ENCODE data around the gene STK36. TPM values are rescaled to one million over a fixed set of nuclear protein-coding genes. Genes with fewer than 3 reads are reported as not detected.

Gene STK36
- total RNA-seq, 3 donors from 2014 or later, result 24.6 to 48.5 (median 35.1) TPM

DNA sequence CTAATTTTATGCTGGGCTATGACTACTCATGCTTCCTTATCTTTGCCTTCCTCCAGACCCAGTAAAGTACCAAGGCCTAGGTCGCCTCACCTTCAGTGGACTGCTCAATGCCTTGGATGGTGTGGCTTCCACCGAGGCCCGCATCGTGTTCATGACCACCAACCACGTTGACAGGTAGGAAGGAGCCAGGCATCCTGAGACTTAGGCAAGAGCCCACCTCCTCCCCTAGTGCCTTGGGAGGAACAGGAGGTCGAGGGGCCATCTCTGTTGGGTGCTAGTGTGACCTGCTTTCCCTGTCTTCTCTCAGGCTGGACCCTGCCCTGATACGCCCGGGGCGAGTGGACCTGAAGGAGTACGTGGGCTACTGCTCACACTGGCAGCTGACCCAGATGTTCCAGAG, 9.1 kb upstream of the STK36 start:
- TF ChIP-seq, protein P1, sequence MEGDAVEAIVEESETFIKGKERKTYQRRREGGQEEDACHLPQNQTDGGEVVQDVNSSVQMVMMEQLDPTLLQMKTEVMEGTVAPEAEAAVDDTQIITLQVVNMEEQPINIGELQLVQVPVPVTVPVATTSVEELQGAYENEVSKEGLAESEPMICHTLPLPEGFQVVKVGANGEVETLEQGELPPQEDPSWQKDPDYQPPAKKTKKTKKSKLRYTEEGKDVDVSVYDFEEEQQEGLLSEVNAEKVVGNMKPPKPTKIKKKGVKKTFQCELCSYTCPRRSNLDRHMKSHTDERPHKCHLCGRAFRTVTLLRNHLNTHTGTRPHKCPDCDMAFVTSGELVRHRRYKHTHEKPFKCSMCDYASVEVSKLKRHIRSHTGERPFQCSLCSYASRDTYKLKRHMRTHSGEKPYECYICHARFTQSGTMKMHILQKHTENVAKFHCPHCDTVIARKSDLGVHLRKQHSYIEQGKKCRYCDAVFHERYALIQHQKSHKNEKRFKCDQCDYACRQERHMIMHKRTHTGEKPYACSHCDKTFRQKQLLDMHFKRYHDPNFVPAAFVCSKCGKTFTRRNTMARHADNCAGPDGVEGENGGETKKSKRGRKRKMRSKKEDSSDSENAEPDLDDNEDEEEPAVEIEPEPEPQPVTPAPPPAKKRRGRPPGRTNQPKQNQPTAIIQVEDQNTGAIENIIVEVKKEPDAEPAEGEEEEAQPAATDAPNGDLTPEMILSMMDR (IDR thresholded peaks at IDR 0.05), result no peak
- Histone ChIP-seq H3K4me1 (ENCODE audit: low read depth) (peaks cover 3% of the 10 kb centered on the region), H3K9me3 (no peaks in the 10 kb centered on the region), H3K4me3 (no peak overlapping the region), H3K36me3 (ENCODE audit: low read depth) (peaks cover 20% of the 10 kb centered on the region)
- no peak for DNase-seq
- no peak for ATAC-seq
- intact Hi-C loops (cut with DNase I, micrococcal nuclease), result no loop called here

DNA sequence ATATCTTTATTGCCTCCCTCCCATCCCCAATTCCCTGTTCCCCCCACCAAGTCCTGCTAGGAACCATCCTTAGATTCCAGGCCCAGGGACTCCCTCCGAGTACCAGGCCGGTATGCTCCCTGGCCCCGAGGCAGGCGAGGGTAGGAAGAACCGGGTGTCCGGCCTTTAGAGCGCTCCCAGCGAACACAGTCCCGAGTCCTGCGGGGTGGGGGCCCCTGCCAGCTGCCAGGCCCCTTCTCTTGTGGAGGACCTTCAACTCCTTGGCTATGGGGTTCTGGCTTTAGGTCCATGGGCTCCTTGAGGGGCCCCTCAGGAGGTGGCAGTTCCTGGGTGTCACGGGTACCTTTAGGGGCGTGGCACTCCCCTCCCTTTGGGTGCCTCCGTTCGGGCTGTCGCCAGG, 8.0 kb upstream of the STK36 start:
- DNase-seq, result no peak
- Histone ChIP-seq H3K4me3 (no peak overlapping the region), H3K9me3 (no peaks in the 10 kb centered on the region), H3K4me1 (ENCODE audit: low read depth) (peaks cover 3% of the 10 kb centered on the region), H3K36me3 (ENCODE audit: low read depth) (peaks cover 20% of the 10 kb centered on the region)
- no peak for ATAC-seq
- intact Hi-C loops (cut with DNase I, micrococcal nuclease), result no loop called here
- TF ChIP-seq, protein P1 (IDR thresholded peaks at IDR 0.05), result no peak

DNA sequence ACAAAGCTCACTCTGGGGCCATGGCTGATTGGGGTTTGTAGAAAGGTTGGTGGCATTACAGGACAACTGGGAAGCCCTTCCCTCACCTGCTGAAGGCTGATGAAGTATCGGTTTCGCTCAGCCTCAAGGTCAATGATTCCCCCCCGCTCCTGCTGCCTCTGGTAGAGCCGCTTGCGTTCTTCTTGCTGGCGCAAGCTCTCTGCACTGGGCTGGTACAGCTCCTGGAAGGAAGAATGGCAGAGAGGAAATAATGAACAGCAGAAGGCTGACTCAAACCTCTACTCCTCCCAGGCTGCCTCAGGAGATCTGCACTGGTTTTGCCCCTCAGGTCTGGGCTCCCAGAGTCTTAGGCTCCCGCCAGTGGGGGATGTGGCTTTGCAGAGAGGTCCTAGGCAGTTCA, 7.2 kb upstream of the STK36 start:
- no peak overlapping the region for H3K4me3 ChIP-seq
- H3K36me3 ChIP-seq (ENCODE audit: low read depth), result peaks cover 20% of the 10 kb centered on the region
- DNase-seq, result no peak
- TF ChIP-seq, protein P1 (IDR thresholded peaks at IDR 0.05), result no peak
- H3K4me1 ChIP-seq (ENCODE audit: low read depth), result peaks cover 3% of the 10 kb centered on the region
- ATAC-seq, result no peak
- no peaks in the 10 kb centered on the region for H3K9me3 ChIP-seq
- intact Hi-C loops (cut with DNase I, micrococcal nuclease), result no loop called here

DNA sequence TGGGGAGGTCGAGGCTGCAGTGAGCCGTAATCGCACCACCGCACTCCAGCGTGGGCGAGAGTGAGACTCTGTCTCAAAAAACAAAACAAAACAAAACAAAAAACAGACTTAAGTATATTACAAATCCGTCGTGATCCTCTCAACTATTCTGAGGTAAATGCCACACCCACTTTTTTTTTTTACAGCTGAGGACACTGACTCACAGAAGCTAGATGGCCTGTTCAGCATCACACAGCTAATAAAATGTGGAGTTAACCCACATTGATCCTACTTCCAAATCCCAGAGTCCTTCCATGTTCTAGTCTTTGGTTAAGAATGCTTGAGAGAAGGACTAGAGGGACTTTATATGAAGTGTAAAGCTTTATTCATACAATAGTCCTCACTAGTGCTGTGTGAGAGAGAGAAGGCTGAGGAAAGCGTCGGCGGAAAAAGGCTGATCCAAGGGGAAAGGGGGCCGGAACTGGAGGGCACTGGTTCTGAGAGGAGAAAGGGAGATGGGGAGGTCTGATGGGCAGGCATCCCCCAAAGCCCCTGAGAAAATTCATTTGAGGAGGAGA, 711 bp upstream of the STK36 start:
- Histone ChIP-seq H3K4me3 (peak overlapping the region; percentile 63), H3K9me3 (no peaks in the 10 kb centered on the region), H3K4me1 (ENCODE audit: low read depth) (peaks cover 8% of the 10 kb centered on the region), H3K36me3 (ENCODE audit: low read depth) (no peaks in the 10 kb centered on the region)
- intact Hi-C loops (cut with DNase I, micrococcal nuclease), result no loop called here
- DNase-seq, result no peak
- ATAC-seq, result peak; percentile 63
- TF ChIP-seq, protein P1 (IDR thresholded peaks at IDR 0.05), result no peak

DNA sequence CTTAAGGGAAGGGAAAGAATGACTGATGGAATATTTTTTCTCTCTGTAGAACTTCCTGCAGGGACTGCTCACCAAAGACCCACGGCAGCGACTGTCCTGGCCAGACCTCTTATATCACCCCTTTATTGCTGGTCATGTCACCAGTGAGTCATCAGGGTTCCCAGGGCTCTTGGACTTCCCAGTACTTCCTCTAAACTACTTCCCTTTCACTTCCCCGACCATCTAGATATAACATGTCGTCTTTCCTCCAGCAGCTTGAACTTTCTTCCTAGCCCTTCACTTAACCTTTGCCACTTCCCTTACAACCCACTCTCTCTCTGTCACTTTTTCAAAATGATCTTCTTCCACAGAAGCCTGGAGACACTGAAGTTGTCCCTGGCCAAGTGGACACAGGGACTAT, 7.2 kb downstream of the STK36 start:
- TF ChIP-seq, protein P1 (IDR thresholded peaks at IDR 0.05), result no peak
- H3K9me3 ChIP-seq, result no peaks in the 10 kb centered on the region
- H3K4me1 ChIP-seq (ENCODE audit: low read depth), result no peaks in the 10 kb centered on the region
- no peak overlapping the region for H3K4me3 ChIP-seq
- intact Hi-C loops (cut with DNase I, micrococcal nuclease), result no loop called here
- no peaks in the 10 kb centered on the region for H3K36me3 ChIP-seq (ENCODE audit: low read depth)
- DNase-seq (no peak), ATAC-seq (peak; percentile 49)

DNA sequence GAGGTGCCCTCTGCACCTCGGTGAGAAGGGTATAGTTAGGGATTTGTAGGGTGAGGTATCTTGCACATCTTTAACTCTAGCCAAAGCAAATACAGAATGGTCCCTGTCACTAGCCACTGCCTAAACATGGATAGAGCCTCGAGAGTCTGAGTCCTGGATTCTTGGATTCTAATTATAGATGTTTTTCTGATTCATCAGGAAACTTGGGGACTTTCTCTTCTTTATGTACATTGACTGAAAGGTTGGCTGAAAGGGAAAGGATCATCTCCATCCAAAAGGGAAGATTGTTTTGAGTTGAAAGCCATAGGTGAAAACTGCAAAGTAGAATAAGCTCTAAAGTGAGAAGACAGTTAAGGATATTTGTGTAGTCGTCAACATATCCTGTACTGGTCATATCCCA, 8.2 kb downstream of the STK36 start:
- no peaks in the 10 kb centered on the region for H3K36me3 ChIP-seq (ENCODE audit: low read depth)
- TF ChIP-seq, protein P1 (IDR thresholded peaks at IDR 0.05), result no peak
- intact Hi-C loops (cut with DNase I, micrococcal nuclease), result no loop called here
- DNase-seq (no peak), ATAC-seq (no peak)
- H3K4me3 ChIP-seq, result no peak overlapping the region
- H3K9me3 ChIP-seq, result no peaks in the 10 kb centered on the region
- no peaks in the 10 kb centered on the region for H3K4me1 ChIP-seq (ENCODE audit: low read depth)

Measured in mucosa of descending colon (tissue), 3 donors.